Aorta (tissue), 5 donors: ENCODE measurements around the gene AHNAK. TPM values are rescaled to one million over a fixed set of nuclear protein-coding genes. Genes with fewer than 3 reads are reported as not detected.

ENCODE experiments used
- ATAC-seq: fragments of 200-7000 bp; cut with Tn5 transposase; one replicate; pipeline ENCODE4 v1.9.1; 2022; ENCODE audit warnings: moderate library complexity; ENCODE audit not compliant: low FRiP score
- DNase-seq, 2 donors: peaks; one replicate each; pipeline ENCODE4 v3.0.0-alpha.2; 2020
- H3K27ac ChIP-seq, 2 donors: one replicate each; pipeline ENCODE4 v1.5.1; 2013; ENCODE audit warnings: low read length in 2 of 2, mild to moderate bottlenecking in 2 of 2, moderate library complexity in 2 of 2, control low read depth in 1 of 2, inconsistent platforms in 1 of 2, low read depth in 1 of 2
- H3K27me3 ChIP-seq, 2 donors: one replicate each; pipeline ENCODE4 v1.6.1; 2013; ENCODE audit warnings: control low read depth in 1 of 2, low read length in 1 of 2, mild to moderate bottlenecking in 1 of 2, moderate library complexity in 1 of 2; ENCODE audit not compliant: insufficient read depth in 2 of 2, control insufficient read depth in 1 of 2
- H3K36me3 ChIP-seq, 2 donors: one replicate each; pipeline ENCODE4 v1.6.1; 2013; ENCODE audit warnings: control low read depth in 1 of 2, low read length in 1 of 2, mild to moderate bottlenecking in 1 of 2; ENCODE audit not compliant: insufficient read depth in 2 of 2, control insufficient read depth in 1 of 2
- H3K4me1 ChIP-seq, 2 donors: one replicate each; pipeline ENCODE4 v1.6.1; 2013; ENCODE audit warnings: low read length in 2 of 2, control low read depth in 1 of 2, mild to moderate bottlenecking in 1 of 2, moderate library complexity in 1 of 2; ENCODE audit not compliant: insufficient read depth in 2 of 2, control insufficient read depth in 1 of 2
- H3K4me3 ChIP-seq, 2 donors: one replicate each; pipeline ENCODE4 v1.5.1; 2013; ENCODE audit warnings: low read length in 2 of 2, control low read depth in 1 of 2, mild to moderate bottlenecking in 1 of 2
- H3K9me3 ChIP-seq: one replicate; pipeline ENCODE4 v1.6.1; 2013; ENCODE audit warnings: mild to moderate bottlenecking, low read length; ENCODE audit not compliant: control insufficient read depth
- WGBS, 2 donors: extraction: QIAGEN DNeasy Blood & Tissue Kit; methylation state at CpG; one replicate each; pipeline ENCODE4 v1.1.7; 2013; 5-methylcytosine and 5-hydroxymethylcytosine counted together
- intact Hi-C, 2 donors: fragments of 100-400 bp; cut with DNase I; formaldehyde crosslinking; loops; one replicate each; pipeline versions ENCODE4 v1.14.2 to v1.15.0; 2022
- polyA plus RNA-seq, 2 donors: library from polyadenylated mRNA; stranded (reverse); fragments of 200-250 nt; gene quantifications; one replicate each; pipeline ENCODE4 v1.2.3, GENCODE V29; 2013
- total RNA-seq, 2 donors: library from RNA; stranded (reverse); fragmentation: NEBNext Ultra II Directional; extraction: Animal tissue kit (Norgen Biotek cat#: 25700); gene quantifications; one replicate each; pipeline ENCODE4 v1.2.1, GENCODE V29; 2021
- donor health status: healthy with polysubstance abuse.
- donor health status: Bipolar disorder and iron deficiency.
- donor health status: DM: no; HTN: no; CAD: no.
- donor health status: DM: no; HTN: no; CAD: no.
- donor health status: DM: yes; HTN: yes; CAD: no.

AHNAK gene
- total and polyA plus RNA-seq, 4 donors: 146 to 1,263 (median 693) TPM

DNA sequence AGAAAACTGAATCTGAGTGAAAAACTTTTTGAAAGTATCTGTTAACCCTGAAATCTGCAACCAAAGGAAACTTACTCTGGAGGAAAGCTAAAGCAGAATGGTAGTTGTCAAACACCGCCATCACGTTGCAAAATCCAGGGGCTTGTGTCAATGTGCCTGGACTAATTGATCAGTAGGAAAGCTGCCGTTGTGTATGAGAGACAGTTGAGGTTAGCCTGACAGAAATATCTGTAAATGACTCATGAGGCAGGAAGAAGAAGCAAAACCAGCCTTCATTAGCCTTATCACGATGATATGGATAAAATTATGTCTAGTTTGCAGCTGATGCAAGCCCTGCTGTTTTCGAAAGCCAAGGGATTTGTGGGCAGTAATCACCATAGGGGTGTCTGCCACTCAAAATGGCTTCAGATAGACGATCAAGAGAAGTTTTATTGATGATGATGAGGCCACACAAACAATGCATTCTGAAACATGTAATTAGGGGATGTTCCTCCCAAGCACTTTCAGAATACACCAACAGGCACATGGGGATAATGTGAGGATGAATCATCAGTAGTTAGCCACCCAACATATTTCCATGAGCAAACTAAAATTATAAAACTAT, 118.9 kb downstream of the AHNAK start:
- no peak overlapping the region for H3K27ac ChIP-seq
- no peaks in the 10 kb centered on the region for H3K27me3 ChIP-seq
- 71 to 75% methylated on average over 6 of the region's 6 CpGs for WGBS, 2 donors
- no peaks in the 10 kb centered on the region for H3K36me3 ChIP-seq
- no peaks in the 10 kb centered on the region for H3K9me3 ChIP-seq
- intact Hi-C loops: no loop called here
- ATAC-seq: no peak
- H3K4me1 ChIP-seq: no peaks in the 10 kb centered on the region
- no peak for DNase-seq
- no peak overlapping the region for H3K4me3 ChIP-seq

DNA sequence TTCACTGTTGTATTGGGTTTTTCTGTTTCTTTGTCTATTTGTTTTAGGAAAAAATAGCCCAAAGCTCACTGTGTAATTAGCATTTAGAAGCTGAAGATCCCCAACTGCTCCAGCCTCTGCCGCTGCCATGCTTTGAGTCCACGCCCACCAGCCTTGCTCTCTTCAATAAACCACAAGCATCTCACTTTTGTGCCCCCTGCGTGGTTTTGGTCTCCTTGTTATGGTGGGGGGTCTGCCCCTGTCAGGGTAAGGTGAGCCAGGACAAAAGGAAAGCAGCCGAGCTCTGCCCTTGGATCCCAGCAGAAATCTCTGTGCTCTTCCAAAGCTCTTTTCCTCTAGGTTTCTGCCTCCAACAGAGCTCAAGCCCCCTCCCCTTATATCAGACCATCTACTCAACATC, 123.6 kb downstream of the AHNAK start:
- WGBS, 2 donors: 82 to 87% methylated on average over 4 of the region's 4 CpGs

GRCh38 chr11:62421996-62422395, 124.6 kb downstream of the AHNAK start:
- no peaks in the 10 kb centered on the region for H3K9me3 ChIP-seq
- no peaks in the 10 kb centered on the region for H3K4me1 ChIP-seq
- intact Hi-C loops: no loop called here
- DNase-seq (no peak), ATAC-seq (no peak)
- no peaks in the 10 kb centered on the region for H3K27me3 ChIP-seq
- no peak overlapping the region for H3K4me3 ChIP-seq
- WGBS, 2 donors: 84 to 87% methylated on average over 7 of the region's 7 CpGs
- H3K36me3 ChIP-seq: no peaks in the 10 kb centered on the region
- no peak overlapping the region for H3K27ac ChIP-seq

More for the DNA sequence above, 123.6 kb downstream of the AHNAK start:
- Histone ChIP-seq H3K36me3 (no peaks in the 10 kb centered on the region), H3K4me1 (no peaks in the 10 kb centered on the region), H3K27me3 (no peaks in the 10 kb centered on the region), H3K27ac (no peak overlapping the region), H3K4me3 (no peak overlapping the region), H3K9me3 (no peaks in the 10 kb centered on the region)
- ATAC-seq: no peak
- intact Hi-C loops: no loop called here
- no peak for DNase-seq

DNA sequence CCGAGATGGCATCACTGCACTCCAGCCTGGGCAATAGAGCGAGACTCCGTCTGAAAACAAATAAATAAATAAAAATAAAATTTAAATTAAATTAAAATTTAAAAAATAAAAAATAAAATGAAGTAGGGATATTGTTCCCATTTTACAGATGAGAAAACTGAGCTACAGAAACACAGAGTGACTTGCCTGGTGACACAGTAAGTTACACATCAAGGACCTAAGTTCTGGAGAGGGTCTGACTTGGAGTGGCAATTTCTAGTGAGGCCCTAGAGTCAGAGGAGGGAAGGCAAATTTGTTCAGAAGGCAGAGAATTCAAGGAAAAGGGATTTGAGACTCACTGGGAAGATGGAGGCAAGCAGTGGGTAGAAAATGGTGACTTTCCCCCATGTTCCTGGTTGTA, 125.7 kb downstream of the AHNAK start:
- Histone ChIP-seq H3K4me3 (no peak overlapping the region), H3K27me3 (no peaks in the 10 kb centered on the region), H3K4me1 (no peaks in the 10 kb centered on the region), H3K27ac (no peak overlapping the region), H3K9me3 (no peaks in the 10 kb centered on the region), H3K36me3 (no peaks in the 10 kb centered on the region)
- 96 to 98% methylated on average over 3 of the region's 3 CpGs for WGBS, 2 donors
- no peak for ATAC-seq
- DNase-seq: no peak
- intact Hi-C loops: no loop called here

DNA sequence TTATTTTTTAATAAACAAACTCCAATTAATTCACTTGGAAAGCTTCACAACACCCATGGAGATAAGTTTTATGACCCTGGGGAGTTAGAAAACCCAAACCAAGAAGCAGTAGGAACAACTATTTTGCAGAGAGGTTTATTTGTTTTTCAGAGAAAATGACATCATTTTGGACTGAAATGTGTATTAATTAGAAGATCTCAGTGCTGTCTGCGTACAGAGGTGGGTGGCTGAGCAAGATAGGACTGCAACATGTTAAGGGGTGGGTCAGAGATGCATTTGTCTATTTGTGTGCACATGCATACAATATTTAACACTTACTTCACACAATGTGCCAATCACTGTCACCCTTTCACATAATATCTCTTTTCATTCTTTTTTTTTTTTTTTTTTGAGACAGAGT, 126.7 kb downstream of the AHNAK start:
- Histone ChIP-seq H3K27me3 (no peaks in the 10 kb centered on the region), H3K36me3 (no peaks in the 10 kb centered on the region), H3K9me3 (no peaks in the 10 kb centered on the region), H3K4me3 (no peak overlapping the region), H3K27ac (no peak overlapping the region), H3K4me1 (no peaks in the 10 kb centered on the region)
- ATAC-seq (no peak), DNase-seq (no peak)
- WGBS, 2 donors: 12 to 20% methylated on average over 1 of the region's 1 CpG
- intact Hi-C loops: no loop called here

GRCh38 chr11:62419314-62419929, 127.2 kb downstream of the AHNAK start:
- Histone ChIP-seq H3K9me3 (no peaks in the 10 kb centered on the region), H3K36me3 (no peaks in the 10 kb centered on the region), H3K27ac (no peak overlapping the region), H3K4me3 (no peak overlapping the region), H3K4me1 (no peaks in the 10 kb centered on the region), H3K27me3 (no peaks in the 10 kb centered on the region)
- DNase-seq (no peak), ATAC-seq (no peak)
- 31 to 38% methylated on average over 5 of the region's 5 CpGs for whole genome bisulfite sequencing, 2 donors
- intact Hi-C loops: no loop called here

GRCh38 chr11:62418733-62419132, 127.9 kb downstream of the AHNAK start, which contains the start of gene SCGB1A1:
Gene SCGB1A1, plus strand, starts transcription at chr11:62419033. Its CDS starts 63 bp downstream, at chr11:62419096.
- no peaks in the 10 kb centered on the region for H3K27me3 ChIP-seq
- 83 to 88% methylated on average over 4 of the region's 4 CpGs for WGBS, 2 donors
- intact Hi-C loops: no loop called here
- H3K4me1 ChIP-seq: no peaks in the 10 kb centered on the region
- no peaks in the 10 kb centered on the region for H3K9me3 ChIP-seq
- ATAC-seq (no peak), DNase-seq (no peak)
- no peak within 1 kb of the TSS for H3K27ac ChIP-seq
- H3K4me3 ChIP-seq: no peak within 1 kb of the TSS
- no peaks in the 10 kb centered on the region for H3K36me3 ChIP-seq

DNA sequence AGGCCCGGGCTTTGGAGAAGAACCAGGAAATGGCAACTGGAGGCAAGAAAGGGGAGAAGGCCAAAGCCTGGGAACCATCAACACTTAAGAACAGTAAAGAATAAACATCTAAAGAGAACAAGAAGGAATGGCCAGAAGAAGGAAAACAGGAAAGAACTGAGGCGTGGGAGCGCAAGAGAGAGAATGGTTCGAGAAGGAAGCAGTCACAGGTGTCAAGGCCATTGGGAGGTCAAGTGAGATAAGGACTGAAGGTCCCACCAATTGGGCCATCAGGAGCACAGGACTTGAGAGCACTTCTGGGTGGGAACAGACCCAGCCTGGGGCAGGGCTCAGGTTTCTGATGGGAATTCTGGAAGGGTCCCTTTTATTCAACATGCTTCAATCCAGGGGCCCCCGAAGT, 128.5 kb downstream of the AHNAK start:
- no peak for ATAC-seq
- H3K9me3 ChIP-seq: no peaks in the 10 kb centered on the region
- no peaks in the 10 kb centered on the region for H3K36me3 ChIP-seq
- WGBS, 2 donors: 89 to 93% methylated on average over 5 of the region's 5 CpGs
- no peak for DNase-seq
- H3K27ac ChIP-seq: no peak overlapping the region
- H3K27me3 ChIP-seq: no peaks in the 10 kb centered on the region
- intact Hi-C loops: no loop called here
- H3K4me3 ChIP-seq: no peak overlapping the region
- no peaks in the 10 kb centered on the region for H3K4me1 ChIP-seq

GRCh38 chr11:62416596-62416995, 130.0 kb downstream of the AHNAK start:
- Histone ChIP-seq H3K27ac (no peak overlapping the region), H3K27me3 (no peaks in the 10 kb centered on the region), H3K9me3 (no peaks in the 10 kb centered on the region), H3K36me3 (no peaks in the 10 kb centered on the region), H3K4me1 (no peaks in the 10 kb centered on the region), H3K4me3 (no peak overlapping the region)
- intact Hi-C loops: no loop called here
- WGBS, 2 donors: 90 to 91% methylated on average over 12 of the region's 12 CpGs
- ATAC-seq (no peak), DNase-seq (no peak)
